GM23338 (cell line): Measurements from ENCODE around the gene UPF2.

Experiments used
- EZH2 ChIP-seq: fragments of 200-600 bp; sonication (generic); IDR thresholded peaks from one replicate; pipeline ENCODE4 v1.8.0; 2017; ENCODE audit warnings: antibody characterized with exemption, mild to moderate bottlenecking, low read depth; ENCODE audit not compliant: unreplicated experiment
- EZH2phosphoT487 ChIP-seq: fragments of 200-600 bp; sonication (generic); IDR thresholded peaks from one replicate; pipeline ENCODE4 v1.8.1; 2018; ENCODE audit warnings: antibody characterized with exemption; ENCODE audit not compliant: unreplicated experiment
- POLR2AphosphoS5 ChIP-seq: IDR thresholded peaks from 2 replicates; pipeline ENCODE4 v1.6.1; 2016; ENCODE audit warnings: antibody characterized with exemption, low read depth
- STAT1 ChIP-seq: IDR thresholded peaks from one replicate; pipeline ENCODE4 v1.6.1; 2016; ENCODE audit warnings: antibody characterized with exemption; ENCODE audit not compliant: unreplicated experiment
- ZNF114 ChIP-seq: fragments of 250-450 bp; sonication (Bioruptor Pico); IDR thresholded peaks from 2 replicates; pipeline ENCODE4 v1.5.0; 2020; ENCODE audit warnings: mild to moderate bottlenecking, moderate library complexity
- ZNF462 ChIP-seq: fragments of 250-450 bp; sonication (Bioruptor Pico); IDR thresholded peaks from 2 replicates; pipeline ENCODE4 v1.5.0; 2020; ENCODE audit warnings: mild to moderate bottlenecking, moderate library complexity
- TF ChIP-seq, protein P1 (sequence below), 2 experiments: fragments of 200-600 bp in 1 of 2; sonication (generic) in 1 of 2; conservative IDR thresholded peaks; 2 replicates each; pipeline versions ENCODE4 v1.5.1 to v1.6.1; 2016 to 2017; ENCODE audit warnings: antibody characterized with exemption in 2 of 2, low read depth in 2 of 2, mild to moderate bottlenecking in 2 of 2, moderate library complexity in 1 of 2
- TF ChIP-seq, protein P2 (sequence below): IDR thresholded peaks from one replicate; pipeline ENCODE4 v1.6.1; 2018; ENCODE audit warnings: antibody characterized with exemption; ENCODE audit not compliant: unreplicated experiment

DNA sequence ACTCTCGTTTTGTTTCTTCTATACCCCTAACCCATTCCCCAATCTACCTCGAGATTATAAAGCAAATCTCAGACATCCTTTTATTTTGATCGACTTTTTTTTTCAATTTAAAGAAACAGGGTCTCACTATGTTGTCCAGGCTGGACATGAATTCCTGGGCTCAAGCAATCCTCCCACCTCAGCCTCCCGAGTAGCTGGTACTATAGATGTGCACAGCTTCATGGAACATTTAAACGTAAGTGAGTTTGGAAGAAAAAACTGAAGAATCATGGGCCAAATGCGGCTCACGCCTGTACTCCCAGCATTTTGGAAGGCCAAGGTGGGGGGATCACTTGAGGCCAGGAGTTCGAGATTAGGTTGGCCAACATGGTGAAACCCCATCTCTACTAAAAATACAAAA lies 96.0 kb downstream of the UPF2 start:
- TF ChIP-seq STAT1 (no peak), EZH2 (no peak), POLR2AphosphoS5 (no peak), EZH2phosphoT487 (no peak), ZNF114 (CRISPR knock-in tag) (no peak), ZNF462 (CRISPR knock-in tag) (no peak)
- TF ChIP-seq, protein P1, sequence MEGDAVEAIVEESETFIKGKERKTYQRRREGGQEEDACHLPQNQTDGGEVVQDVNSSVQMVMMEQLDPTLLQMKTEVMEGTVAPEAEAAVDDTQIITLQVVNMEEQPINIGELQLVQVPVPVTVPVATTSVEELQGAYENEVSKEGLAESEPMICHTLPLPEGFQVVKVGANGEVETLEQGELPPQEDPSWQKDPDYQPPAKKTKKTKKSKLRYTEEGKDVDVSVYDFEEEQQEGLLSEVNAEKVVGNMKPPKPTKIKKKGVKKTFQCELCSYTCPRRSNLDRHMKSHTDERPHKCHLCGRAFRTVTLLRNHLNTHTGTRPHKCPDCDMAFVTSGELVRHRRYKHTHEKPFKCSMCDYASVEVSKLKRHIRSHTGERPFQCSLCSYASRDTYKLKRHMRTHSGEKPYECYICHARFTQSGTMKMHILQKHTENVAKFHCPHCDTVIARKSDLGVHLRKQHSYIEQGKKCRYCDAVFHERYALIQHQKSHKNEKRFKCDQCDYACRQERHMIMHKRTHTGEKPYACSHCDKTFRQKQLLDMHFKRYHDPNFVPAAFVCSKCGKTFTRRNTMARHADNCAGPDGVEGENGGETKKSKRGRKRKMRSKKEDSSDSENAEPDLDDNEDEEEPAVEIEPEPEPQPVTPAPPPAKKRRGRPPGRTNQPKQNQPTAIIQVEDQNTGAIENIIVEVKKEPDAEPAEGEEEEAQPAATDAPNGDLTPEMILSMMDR (conservative IDR thresholded peaks at IDR 0.05; ENCODE audit: low read depth in 2 of 2) = no peak
- TF ChIP-seq, protein P2, sequence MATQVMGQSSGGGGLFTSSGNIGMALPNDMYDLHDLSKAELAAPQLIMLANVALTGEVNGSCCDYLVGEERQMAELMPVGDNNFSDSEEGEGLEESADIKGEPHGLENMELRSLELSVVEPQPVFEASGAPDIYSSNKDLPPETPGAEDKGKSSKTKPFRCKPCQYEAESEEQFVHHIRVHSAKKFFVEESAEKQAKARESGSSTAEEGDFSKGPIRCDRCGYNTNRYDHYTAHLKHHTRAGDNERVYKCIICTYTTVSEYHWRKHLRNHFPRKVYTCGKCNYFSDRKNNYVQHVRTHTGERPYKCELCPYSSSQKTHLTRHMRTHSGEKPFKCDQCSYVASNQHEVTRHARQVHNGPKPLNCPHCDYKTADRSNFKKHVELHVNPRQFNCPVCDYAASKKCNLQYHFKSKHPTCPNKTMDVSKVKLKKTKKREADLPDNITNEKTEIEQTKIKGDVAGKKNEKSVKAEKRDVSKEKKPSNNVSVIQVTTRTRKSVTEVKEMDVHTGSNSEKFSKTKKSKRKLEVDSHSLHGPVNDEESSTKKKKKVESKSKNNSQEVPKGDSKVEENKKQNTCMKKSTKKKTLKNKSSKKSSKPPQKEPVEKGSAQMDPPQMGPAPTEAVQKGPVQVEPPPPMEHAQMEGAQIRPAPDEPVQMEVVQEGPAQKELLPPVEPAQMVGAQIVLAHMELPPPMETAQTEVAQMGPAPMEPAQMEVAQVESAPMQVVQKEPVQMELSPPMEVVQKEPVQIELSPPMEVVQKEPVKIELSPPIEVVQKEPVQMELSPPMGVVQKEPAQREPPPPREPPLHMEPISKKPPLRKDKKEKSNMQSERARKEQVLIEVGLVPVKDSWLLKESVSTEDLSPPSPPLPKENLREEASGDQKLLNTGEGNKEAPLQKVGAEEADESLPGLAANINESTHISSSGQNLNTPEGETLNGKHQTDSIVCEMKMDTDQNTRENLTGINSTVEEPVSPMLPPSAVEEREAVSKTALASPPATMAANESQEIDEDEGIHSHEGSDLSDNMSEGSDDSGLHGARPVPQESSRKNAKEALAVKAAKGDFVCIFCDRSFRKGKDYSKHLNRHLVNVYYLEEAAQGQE = no peak
